PFSK-1 (cell line): ENCODE data around the gene RNF168.

Experiments used
- POLR2AphosphoS5 ChIP-seq: IDR thresholded peaks from 2 replicates; pipeline ENCODE4 v1.6.1; 2012; ENCODE audit warnings: low read depth, mild to moderate bottlenecking, control low read depth, low read length, moderate library complexity
- REST ChIP-seq, 2 experiments: IDR thresholded peaks; 2 replicates each; pipeline versions ENCODE4 v1.6.1 to v1.8.0; 2011 to 2012; ENCODE audit warnings: low read depth in 2 of 2, low read length in 2 of 2, control low read depth in 1 of 2, inconsistent platforms in 1 of 2, mild to moderate bottlenecking in 1 of 2, moderate library complexity in 1 of 2; ENCODE audit not compliant: insufficient read depth in 1 of 2
- SIN3A ChIP-seq: IDR thresholded peaks from 2 replicates; pipeline ENCODE4 v1.6.1; 2012; ENCODE audit warnings: mild to moderate bottlenecking, low read length, moderate library complexity, borderline replicate concordance; ENCODE audit not compliant: insufficient read depth
- TAF1 ChIP-seq: IDR thresholded peaks from 2 replicates; pipeline ENCODE4 v1.6.1; 2012; ENCODE audit warnings: low read length, control low read depth, borderline replicate concordance; ENCODE audit not compliant: insufficient read depth

GRCh38 chr3:196463478-196463756 lies 40.2 kb downstream of the RNF168 start:
- TF ChIP-seq TAF1: no peak
- no peak for TF ChIP-seq REST (IDR thresholded peaks at IDR 0.05; ENCODE audit: insufficient read depth in 1 of 2, low read depth in 2 of 2, low read length in 2 of 2)
- no peak for TF ChIP-seq SIN3A
- TF ChIP-seq POLR2AphosphoS5: no peak
